ENCODE data around the gene TIMM22.

Gene TIMM22

GRCh38 chr17:996554-997344 lies at the start of gene TIMM22 (continued):
- TF ChIP-seq ZNF292 (tag by site-specific recombination; IDR thresholded peaks at IDR 0.05; ENCODE audit: borderline replicate concordance, low read depth) (no peak), ZNF169 (tag by site-specific recombination; IDR thresholded peaks at IDR 0.05) (peak; percentile 68; the same call in 1 of the 2 replicates), ZNF621 (tag by site-specific recombination; IDR thresholded peaks at IDR 0.05) (no peak), ZNF184 (tag by site-specific recombination; IDR thresholded peaks at IDR 0.05) (no peak), ZNF768 (tag by site-specific recombination; IDR thresholded peaks at IDR 0.05) (peak; percentile 8; the same call in 1 of the 2 replicates), ZNF501 (tag by site-specific recombination; IDR thresholded peaks at IDR 0.05) (peak; percentile 92), ZNF530 (tag by site-specific recombination; IDR thresholded peaks at IDR 0.05; ENCODE audit: low read depth) (no peak), GLIS2 (tag by site-specific recombination; IDR thresholded peaks at IDR 0.05) (peak; percentile 71), ZNF214 (tag by site-specific recombination; IDR thresholded peaks at IDR 0.05; ENCODE audit: borderline replicate concordance) (no peak), ZNF157 (tag by site-specific recombination; IDR thresholded peaks at IDR 0.05) (0 out of 2 replicates have a peak, but pooled peaks have one; percentile 25), ZNF561 (tag by site-specific recombination; IDR thresholded peaks at IDR 0.05; ENCODE audit: borderline replicate concordance) (peak; percentile 93), KLF8 (tag by site-specific recombination; IDR thresholded peaks at IDR 0.05) (peak; percentile 94), SALL2 (tag by site-specific recombination; IDR thresholded peaks at IDR 0.05; ENCODE audit: borderline replicate concordance) (peak; percentile 92; the same call in 1 of the 2 replicates), ZNF10 (tag by site-specific recombination; IDR thresholded peaks at IDR 0.05) (peak; percentile 26; the same call in 1 of the 2 replicates), SP2 (tag by site-specific recombination; IDR thresholded peaks at IDR 0.05) (peak; percentile 49), ZNF792 (tag by site-specific recombination; IDR thresholded peaks at IDR 0.05) (no peak), ZNF37A (tag by site-specific recombination; IDR thresholded peaks at IDR 0.05) (no peak), ZSCAN30 (tag by site-specific recombination; IDR thresholded peaks at IDR 0.05) (peak; percentile 58), REPIN1 (tag by site-specific recombination; IDR thresholded peaks at IDR 0.05; ENCODE audit: low read depth) (0 out of 2 replicates have a peak, but pooled peaks have one; percentile 61), SCRT1 (tag by site-specific recombination; IDR thresholded peaks at IDR 0.05; ENCODE audit: borderline replicate concordance) (no peak), ZNF585B (tag by site-specific recombination; IDR thresholded peaks at IDR 0.05) (no peak; the same call in 1 of the 2 replicates), SP3 (tag by site-specific recombination; IDR thresholded peaks at IDR 0.05) (peak; percentile 86), SCRT2 (tag by site-specific recombination; IDR thresholded peaks at IDR 0.05) (no peak), ZNF76 (tag by site-specific recombination; IDR thresholded peaks at IDR 0.05; ENCODE audit: borderline replicate concordance, low read depth) (peak; percentile 99), PRDM2 (tag by site-specific recombination; IDR thresholded peaks at IDR 0.05; ENCODE audit: borderline replicate concordance) (no peak; the same call in 1 of the 2 replicates), TRIM28 (IDR thresholded peaks at IDR 0.05; ENCODE audit: borderline replicate concordance, low read length) (peak; percentile 92)
- TF ChIP-seq, protein P1, sequence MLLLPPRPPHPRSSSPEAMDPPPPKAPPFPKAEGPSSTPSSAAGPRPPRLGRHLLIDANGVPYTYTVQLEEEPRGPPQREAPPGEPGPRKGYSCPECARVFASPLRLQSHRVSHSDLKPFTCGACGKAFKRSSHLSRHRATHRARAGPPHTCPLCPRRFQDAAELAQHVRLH (tag by site-specific recombination; IDR thresholded peaks at IDR 0.05): peak; percentile 97
- TF ChIP-seq, protein P2, sequence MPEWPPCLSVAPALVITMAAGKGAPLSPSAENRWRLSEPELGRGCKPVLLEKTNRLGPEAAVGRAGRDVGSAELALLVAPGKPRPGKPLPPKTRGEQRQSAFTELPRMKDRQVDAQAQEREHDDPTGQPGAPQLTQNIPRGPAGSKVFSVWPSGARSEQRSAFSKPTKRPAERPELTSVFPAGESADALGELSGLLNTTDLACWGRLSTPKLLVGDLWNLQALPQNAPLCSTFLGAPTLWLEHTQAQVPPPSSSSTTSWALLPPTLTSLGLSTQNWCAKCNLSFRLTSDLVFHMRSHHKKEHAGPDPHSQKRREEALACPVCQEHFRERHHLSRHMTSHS (tag by site-specific recombination; IDR thresholded peaks at IDR 0.05): no peak
- TF ChIP-seq, protein P3, sequence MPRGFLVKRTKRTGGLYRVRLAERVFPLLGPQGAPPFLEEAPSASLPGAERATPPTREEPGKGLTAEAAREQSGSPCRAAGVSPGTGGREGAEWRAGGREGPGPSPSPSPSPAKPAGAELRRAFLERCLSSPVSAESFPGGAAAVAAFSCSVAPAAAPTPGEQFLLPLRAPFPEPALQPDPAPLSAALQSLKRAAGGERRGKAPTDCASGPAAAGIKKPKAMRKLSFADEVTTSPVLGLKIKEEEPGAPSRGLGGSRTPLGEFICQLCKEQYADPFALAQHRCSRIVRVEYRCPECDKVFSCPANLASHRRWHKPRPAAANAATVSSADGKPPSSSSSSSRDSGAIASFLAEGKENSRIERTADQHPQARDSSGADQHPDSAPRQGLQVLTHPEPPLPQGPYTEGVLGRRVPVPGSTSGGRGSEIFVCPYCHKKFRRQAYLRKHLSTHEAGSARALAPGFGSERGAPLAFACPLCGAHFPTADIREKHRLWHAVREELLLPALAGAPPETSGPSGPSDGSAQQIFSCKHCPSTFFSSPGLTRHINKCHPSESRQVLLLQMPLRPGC (tag by site-specific recombination; IDR thresholded peaks at IDR 0.05): peak; percentile 87
- TF ChIP-seq, protein P4, sequence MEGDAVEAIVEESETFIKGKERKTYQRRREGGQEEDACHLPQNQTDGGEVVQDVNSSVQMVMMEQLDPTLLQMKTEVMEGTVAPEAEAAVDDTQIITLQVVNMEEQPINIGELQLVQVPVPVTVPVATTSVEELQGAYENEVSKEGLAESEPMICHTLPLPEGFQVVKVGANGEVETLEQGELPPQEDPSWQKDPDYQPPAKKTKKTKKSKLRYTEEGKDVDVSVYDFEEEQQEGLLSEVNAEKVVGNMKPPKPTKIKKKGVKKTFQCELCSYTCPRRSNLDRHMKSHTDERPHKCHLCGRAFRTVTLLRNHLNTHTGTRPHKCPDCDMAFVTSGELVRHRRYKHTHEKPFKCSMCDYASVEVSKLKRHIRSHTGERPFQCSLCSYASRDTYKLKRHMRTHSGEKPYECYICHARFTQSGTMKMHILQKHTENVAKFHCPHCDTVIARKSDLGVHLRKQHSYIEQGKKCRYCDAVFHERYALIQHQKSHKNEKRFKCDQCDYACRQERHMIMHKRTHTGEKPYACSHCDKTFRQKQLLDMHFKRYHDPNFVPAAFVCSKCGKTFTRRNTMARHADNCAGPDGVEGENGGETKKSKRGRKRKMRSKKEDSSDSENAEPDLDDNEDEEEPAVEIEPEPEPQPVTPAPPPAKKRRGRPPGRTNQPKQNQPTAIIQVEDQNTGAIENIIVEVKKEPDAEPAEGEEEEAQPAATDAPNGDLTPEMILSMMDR (tag by site-specific recombination; IDR thresholded peaks at IDR 0.05): peak; percentile 99

All from HEK293 (cell line).